Measurements from ENCODE around the gene BOK.

The BOK gene

GRCh38 chr2:241613017-241613780 is 54.7 kb downstream of the BOK start:
- H3K36me3 ChIP-seq (ENCODE audit: low read depth): peaks cover 7% of the 10 kb centered on the region; the same call in 1 of the 2 replicates
- H3K27me3 ChIP-seq (ENCODE audit: insufficient read depth, poor library complexity, severe bottlenecking): no peaks in the 10 kb centered on the region
- no peaks in the 10 kb centered on the region for H3K4me1 ChIP-seq (ENCODE audit: insufficient read depth, poor library complexity, severe bottlenecking)
- ATAC-seq (ENCODE audit: low read depth): no peak
- DNase-seq (ENCODE audit: low spot score): no peak
- no peak for TF ChIP-seq CTCF (IDR thresholded peaks at IDR 0.05; ENCODE audit: poor library complexity, severe bottlenecking)
- no peaks in the 10 kb centered on the region for H3K9me3 ChIP-seq (ENCODE audit: severe bottlenecking)
- no peak overlapping the region for H3K27ac ChIP-seq (ENCODE audit: poor library complexity, severe bottlenecking)
- no peak overlapping the region for H3K4me3 ChIP-seq (ENCODE audit: severe bottlenecking)

GRCh38 chr2:241615041-241615440 is 56.5 kb downstream of the BOK start:
- H3K36me3 ChIP-seq (ENCODE audit: low read depth): no peaks in the 10 kb centered on the region; the same call in 1 of the 2 replicates
- H3K4me1 ChIP-seq (ENCODE audit: insufficient read depth, poor library complexity, severe bottlenecking): no peaks in the 10 kb centered on the region
- ATAC-seq (ENCODE audit: low read depth): no peak
- no peak overlapping the region for H3K4me3 ChIP-seq (ENCODE audit: severe bottlenecking)
- no peak overlapping the region for H3K27ac ChIP-seq (ENCODE audit: poor library complexity, severe bottlenecking)
- H3K27me3 ChIP-seq (ENCODE audit: insufficient read depth, poor library complexity, severe bottlenecking): no peaks in the 10 kb centered on the region
- H3K9me3 ChIP-seq (ENCODE audit: severe bottlenecking): no peaks in the 10 kb centered on the region
- no peak for TF ChIP-seq CTCF (IDR thresholded peaks at IDR 0.05; ENCODE audit: poor library complexity, severe bottlenecking)
- no peak for DNase-seq (ENCODE audit: low spot score)

GRCh38 chr2:241615522-241616052 is 57.0 kb downstream of the BOK start:
- no peaks in the 10 kb centered on the region for H3K9me3 ChIP-seq (ENCODE audit: severe bottlenecking)
- H3K4me3 ChIP-seq (ENCODE audit: severe bottlenecking): no peak overlapping the region
- TF ChIP-seq CTCF (IDR thresholded peaks at IDR 0.05; ENCODE audit: poor library complexity, severe bottlenecking): no peak
- DNase-seq (ENCODE audit: low spot score): no peak
- no peaks in the 10 kb centered on the region for H3K4me1 ChIP-seq (ENCODE audit: insufficient read depth, poor library complexity, severe bottlenecking)
- H3K27me3 ChIP-seq (ENCODE audit: insufficient read depth, poor library complexity, severe bottlenecking): no peaks in the 10 kb centered on the region
- no peak for ATAC-seq (ENCODE audit: low read depth)
- H3K36me3 ChIP-seq (ENCODE audit: low read depth): no peaks in the 10 kb centered on the region; the same call in 1 of the 2 replicates
- no peak overlapping the region for H3K27ac ChIP-seq (ENCODE audit: poor library complexity, severe bottlenecking)

- Histone ChIP-seq H3K36me3 (ENCODE audit: low read depth) (peaks cover 7% of the 10 kb centered on the region; the same call in 1 of the 2 replicates), H3K27me3 (ENCODE audit: insufficient read depth, poor library complexity, severe bottlenecking) (no peaks in the 10 kb centered on the region), H3K9me3 (ENCODE audit: severe bottlenecking) (no peaks in the 10 kb centered on the region), H3K27ac (ENCODE audit: poor library complexity, severe bottlenecking) (no peak overlapping the region), H3K4me1 (ENCODE audit: insufficient read depth, poor library complexity, severe bottlenecking) (no peaks in the 10 kb centered on the region), H3K4me3 (ENCODE audit: severe bottlenecking) (no peak overlapping the region)
- no peak for DNase-seq (ENCODE audit: low spot score)
- no peak for ATAC-seq (ENCODE audit: low read depth)
- no peak for TF ChIP-seq CTCF (IDR thresholded peaks at IDR 0.05; ENCODE audit: poor library complexity, severe bottlenecking)
Measured at GRCh38 chr2:241616168-241617125, 57.9 kb downstream of the BOK start.

Data from RWPE2 (cell line).